ENCODE measurements around the gene CADPS2.

DNA sequence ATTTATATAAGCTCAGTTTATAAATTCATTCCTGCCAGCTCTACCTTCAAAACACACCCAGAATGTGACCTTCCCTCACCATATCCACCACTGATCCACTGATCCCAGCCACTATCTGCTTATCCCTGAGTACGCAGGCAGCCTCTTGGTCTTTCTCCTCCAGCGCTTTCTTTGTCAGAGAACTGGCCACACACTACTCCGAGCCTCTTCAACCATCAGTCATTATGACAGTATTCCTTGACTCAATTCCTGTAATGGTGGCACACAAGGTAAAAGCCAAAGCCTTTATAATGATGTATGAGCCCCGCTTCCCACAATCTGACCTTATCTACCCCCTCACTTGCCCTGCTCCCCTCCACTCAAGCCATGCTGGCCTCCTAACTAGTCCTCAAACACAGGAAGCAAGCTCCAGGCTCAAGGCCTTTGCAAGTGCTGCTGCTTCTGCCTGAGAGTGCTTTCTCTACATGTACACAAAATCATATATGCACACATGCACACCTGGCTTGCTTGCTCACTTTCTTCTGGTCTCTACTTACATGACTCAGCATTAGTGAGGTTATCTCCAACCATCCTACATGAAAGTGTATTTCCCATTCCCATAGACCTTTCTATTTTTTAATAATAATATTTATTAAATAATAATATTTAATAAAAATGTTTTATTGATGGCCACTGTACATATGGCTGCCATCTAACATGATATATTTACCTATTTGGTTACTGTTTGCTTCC, 431.3 kb downstream of the CADPS2 start:
- TF ChIP-seq, protein P1, sequence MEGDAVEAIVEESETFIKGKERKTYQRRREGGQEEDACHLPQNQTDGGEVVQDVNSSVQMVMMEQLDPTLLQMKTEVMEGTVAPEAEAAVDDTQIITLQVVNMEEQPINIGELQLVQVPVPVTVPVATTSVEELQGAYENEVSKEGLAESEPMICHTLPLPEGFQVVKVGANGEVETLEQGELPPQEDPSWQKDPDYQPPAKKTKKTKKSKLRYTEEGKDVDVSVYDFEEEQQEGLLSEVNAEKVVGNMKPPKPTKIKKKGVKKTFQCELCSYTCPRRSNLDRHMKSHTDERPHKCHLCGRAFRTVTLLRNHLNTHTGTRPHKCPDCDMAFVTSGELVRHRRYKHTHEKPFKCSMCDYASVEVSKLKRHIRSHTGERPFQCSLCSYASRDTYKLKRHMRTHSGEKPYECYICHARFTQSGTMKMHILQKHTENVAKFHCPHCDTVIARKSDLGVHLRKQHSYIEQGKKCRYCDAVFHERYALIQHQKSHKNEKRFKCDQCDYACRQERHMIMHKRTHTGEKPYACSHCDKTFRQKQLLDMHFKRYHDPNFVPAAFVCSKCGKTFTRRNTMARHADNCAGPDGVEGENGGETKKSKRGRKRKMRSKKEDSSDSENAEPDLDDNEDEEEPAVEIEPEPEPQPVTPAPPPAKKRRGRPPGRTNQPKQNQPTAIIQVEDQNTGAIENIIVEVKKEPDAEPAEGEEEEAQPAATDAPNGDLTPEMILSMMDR (IDR thresholded peaks at IDR 0.05; ENCODE audit: extremely low read depth in 1 of 2, insufficient read depth in 1 of 2, low read depth in 1 of 2, low read length in 2 of 2): no peak
- TF ChIP-seq POLR2AphosphoS5 (IDR thresholded peaks at IDR 0.05; ENCODE audit: insufficient read depth, low read depth, low read length): no peak
